ENCODE measurements around the gene BHMT.
"Not testable (repeated sequence)": the region's sequence is repeated elsewhere in the genome, so short reads cannot be mapped to it uniquely, and the experiment has no call there.

Gene BHMT

DNA sequence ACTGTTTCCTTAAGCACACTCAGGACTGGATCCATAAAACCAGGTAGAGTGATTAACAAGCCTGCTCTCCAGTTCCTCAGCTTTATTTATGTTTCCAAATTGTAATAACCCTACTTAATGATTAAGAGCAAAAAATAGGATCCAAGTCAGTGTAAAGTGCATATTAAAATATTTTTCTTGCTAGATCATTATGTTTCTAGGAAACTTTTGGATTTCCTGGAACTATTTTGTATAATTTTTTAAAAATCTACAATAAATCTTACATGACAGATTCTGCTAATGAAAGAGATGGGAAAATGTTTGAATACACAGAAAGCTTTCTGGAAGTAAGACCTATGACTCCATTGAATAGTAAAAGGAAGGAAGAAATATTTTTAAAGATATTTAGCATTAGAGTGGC, 35.5 kb downstream of the BHMT start:
- no peak for DNase-seq
- no peak overlapping the region for H3K4me3 ChIP-seq (ENCODE audit: low read depth, low read length)
- in situ Hi-C loops (cut with HindIII; ENCODE audit: low pct_ligation_motif_present, low sequenced_read_pairs): no loop called here
- H3K36me3 ChIP-seq (replicated peaks): no peaks in the 10 kb centered on the region
- H3K27me3 ChIP-seq (replicated peaks): no peaks in the 10 kb centered on the region
- no peak overlapping the region for H3K27ac ChIP-seq
- TF ChIP-seq, protein P1, sequence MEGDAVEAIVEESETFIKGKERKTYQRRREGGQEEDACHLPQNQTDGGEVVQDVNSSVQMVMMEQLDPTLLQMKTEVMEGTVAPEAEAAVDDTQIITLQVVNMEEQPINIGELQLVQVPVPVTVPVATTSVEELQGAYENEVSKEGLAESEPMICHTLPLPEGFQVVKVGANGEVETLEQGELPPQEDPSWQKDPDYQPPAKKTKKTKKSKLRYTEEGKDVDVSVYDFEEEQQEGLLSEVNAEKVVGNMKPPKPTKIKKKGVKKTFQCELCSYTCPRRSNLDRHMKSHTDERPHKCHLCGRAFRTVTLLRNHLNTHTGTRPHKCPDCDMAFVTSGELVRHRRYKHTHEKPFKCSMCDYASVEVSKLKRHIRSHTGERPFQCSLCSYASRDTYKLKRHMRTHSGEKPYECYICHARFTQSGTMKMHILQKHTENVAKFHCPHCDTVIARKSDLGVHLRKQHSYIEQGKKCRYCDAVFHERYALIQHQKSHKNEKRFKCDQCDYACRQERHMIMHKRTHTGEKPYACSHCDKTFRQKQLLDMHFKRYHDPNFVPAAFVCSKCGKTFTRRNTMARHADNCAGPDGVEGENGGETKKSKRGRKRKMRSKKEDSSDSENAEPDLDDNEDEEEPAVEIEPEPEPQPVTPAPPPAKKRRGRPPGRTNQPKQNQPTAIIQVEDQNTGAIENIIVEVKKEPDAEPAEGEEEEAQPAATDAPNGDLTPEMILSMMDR (IDR thresholded peaks at IDR 0.05; ENCODE audit: low read depth, low read length, missing control alignments): no peak

DNA sequence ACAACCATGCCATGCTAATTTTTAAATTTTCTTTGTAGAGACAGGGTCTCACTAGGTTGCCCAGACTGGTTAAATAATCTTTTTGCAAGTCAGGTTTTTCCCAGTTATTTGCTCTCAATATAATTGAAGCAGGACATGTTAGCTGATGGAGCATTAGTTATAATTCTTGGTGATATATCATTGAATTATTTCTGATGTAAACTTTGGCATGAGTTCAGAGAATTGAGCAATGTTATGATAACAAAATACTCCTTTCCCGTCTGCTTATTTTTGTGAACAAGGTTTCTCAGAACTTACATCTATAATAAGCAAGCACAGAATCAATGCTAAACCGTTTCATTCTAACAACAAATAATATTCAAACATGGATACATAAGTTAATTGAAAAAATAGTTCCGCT, 37.8 kb downstream of the BHMT start:
- in situ Hi-C loops (cut with HindIII; ENCODE audit: low pct_ligation_motif_present, low sequenced_read_pairs): no loop called here
- no peaks in the 10 kb centered on the region for H3K27me3 ChIP-seq (replicated peaks)
- H3K27ac ChIP-seq: no peak overlapping the region
- no peaks in the 10 kb centered on the region for H3K36me3 ChIP-seq (replicated peaks)
- TF ChIP-seq, protein P1 (IDR thresholded peaks at IDR 0.05; ENCODE audit: low read depth, low read length, missing control alignments): no peak
- no peak overlapping the region for H3K4me3 ChIP-seq (ENCODE audit: low read depth, low read length)
- DNase-seq: no peak

DNA sequence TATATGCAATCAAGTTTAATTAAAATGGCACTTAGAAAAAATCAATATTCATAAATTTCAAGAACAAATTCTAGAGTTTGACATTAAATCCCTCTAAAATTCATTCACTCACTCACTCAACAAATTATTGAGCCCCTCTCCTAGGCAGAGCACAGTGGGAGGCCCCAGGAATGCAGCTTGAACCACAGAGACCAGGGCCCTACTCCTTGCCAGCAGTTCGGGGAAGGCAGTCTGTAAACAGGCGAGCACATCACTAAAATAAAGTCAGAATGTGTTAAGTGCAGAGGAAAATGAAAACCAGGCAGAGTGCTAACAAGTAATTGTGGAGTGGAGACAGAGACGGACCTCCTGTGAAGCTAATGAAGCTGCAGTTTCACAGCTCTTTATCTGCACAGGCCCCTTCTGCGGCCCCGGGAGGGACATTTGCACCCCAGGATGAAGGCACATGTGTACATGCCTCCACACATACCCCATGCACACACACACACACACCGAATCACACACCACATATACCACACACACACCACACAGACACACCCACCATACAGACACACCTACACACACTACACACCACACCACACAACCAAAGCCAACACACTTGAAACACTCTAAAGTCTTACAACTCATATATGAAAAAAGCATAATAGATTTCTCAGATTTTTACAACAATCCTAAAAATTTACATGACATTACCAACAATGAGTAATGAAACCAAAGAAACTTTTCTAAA, 40.5 kb downstream of the BHMT start:
- TF ChIP-seq, protein P1 (IDR thresholded peaks at IDR 0.05; ENCODE audit: low read depth, low read length, missing control alignments): no peak

DNA sequence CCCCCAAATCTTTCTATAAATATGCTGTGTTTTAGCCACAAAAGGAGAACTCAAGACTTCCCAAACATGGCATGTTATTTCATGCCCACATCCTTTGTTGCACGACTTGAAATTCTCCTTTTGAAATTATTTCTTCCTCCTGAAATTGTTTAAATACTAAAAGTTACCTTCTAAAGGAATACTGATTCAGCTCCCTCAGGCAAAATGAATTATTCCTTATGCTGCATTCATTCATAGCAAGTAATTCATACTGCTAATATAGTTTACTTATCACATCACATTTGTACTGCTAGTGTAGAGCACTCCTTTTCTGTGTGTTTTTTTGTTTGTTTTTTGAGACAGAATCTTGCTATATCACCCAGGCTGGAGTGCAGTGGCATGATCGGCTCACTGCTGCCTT, 45.7 kb downstream of the BHMT start:
- no peak overlapping the region for H3K4me3 ChIP-seq (ENCODE audit: low read depth, low read length)
- in situ Hi-C loops (cut with HindIII; ENCODE audit: low pct_ligation_motif_present, low sequenced_read_pairs): no loop called here
- H3K27me3 ChIP-seq (replicated peaks): no peaks in the 10 kb centered on the region
- H3K27ac ChIP-seq: no peak overlapping the region
- TF ChIP-seq, protein P1 (IDR thresholded peaks at IDR 0.05; ENCODE audit: low read depth, low read length, missing control alignments): no peak
- no peak for DNase-seq
- no peaks in the 10 kb centered on the region for H3K36me3 ChIP-seq (replicated peaks)

More for the DNA sequence above, 40.5 kb downstream of the BHMT start:
- no peak for DNase-seq
- Histone ChIP-seq H3K27me3 (replicated peaks) (no peaks in the 10 kb centered on the region), H3K27ac (no peak overlapping the region), H3K36me3 (replicated peaks) (no peaks in the 10 kb centered on the region), H3K4me3 (ENCODE audit: low read depth, low read length) (no peak overlapping the region)
- in situ Hi-C loops (cut with HindIII; ENCODE audit: low pct_ligation_motif_present, low sequenced_read_pairs): no loop called here

DNA sequence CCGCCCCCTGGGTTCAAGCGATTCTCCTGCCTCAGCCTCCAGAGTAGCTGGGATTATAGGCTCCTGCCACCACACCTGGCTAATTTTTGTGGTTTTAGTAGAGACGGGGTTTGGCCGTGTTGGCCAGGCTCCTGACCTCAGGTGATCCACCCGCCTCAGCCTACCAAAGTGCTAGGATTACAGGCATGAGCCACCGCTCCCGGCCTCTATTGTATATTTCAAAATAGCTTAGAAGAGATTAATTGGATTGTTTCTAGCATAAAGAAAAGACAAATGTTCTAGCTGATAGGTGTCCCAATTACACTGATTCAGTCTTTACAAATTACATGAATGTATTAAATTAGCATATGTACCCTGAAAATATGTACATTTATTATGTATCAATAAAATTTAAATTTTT, 50.0 kb downstream of the BHMT start:
- DNase-seq; in situ Hi-C loops (cut with HindIII; ENCODE audit: low pct_ligation_motif_present, low sequenced_read_pairs); H3K36me3 ChIP-seq (replicated peaks); H3K4me3 ChIP-seq (ENCODE audit: low read depth, low read length); H3K27ac ChIP-seq; H3K27me3 ChIP-seq (replicated peaks): not testable (repeated sequence)

DNA sequence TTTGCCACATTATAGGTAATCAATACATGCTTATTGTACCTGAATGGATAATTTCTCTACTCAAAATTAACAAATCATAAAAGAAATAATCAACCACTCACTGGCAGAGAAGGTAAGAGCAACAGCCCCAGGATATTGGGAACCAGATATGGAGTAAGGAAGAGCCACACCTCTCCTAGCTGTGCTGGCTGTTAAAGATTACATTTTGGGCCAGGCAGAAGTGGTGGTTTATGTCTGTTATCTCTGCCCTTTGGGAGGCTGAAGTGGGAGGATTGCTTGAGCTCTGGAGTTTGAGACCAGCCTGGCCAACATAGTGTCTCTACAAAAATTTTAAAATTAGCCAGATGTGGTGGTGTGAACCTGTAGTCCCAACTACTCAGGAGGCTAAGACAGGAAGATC, 56.4 kb downstream of the BHMT start:
- H3K27ac ChIP-seq: no peak overlapping the region
- no peak for DNase-seq
- H3K27me3 ChIP-seq (replicated peaks): no peaks in the 10 kb centered on the region
- no peak overlapping the region for H3K4me3 ChIP-seq (ENCODE audit: low read depth, low read length)
- no peaks in the 10 kb centered on the region for H3K36me3 ChIP-seq (replicated peaks)
- in situ Hi-C loops (cut with HindIII; ENCODE audit: low pct_ligation_motif_present, low sequenced_read_pairs): no loop called here
- TF ChIP-seq, protein P1 (IDR thresholded peaks at IDR 0.05; ENCODE audit: low read depth, low read length, missing control alignments): no peak
